Stimulated activated CD8-positive, alpha-beta memory T cell treated with anti-CD3 and anti-CD28 coated beads, Interleukin-12 subunit alpha, Interleukin-12 subunit beta, amount 100 ng/mL, for 24 hours (primary cell): ENCODE measurements around the gene NOL7.

ENCODE experiments used
- DNase-seq: peaks from one replicate; pipeline ENCODE4 v3.0.0-alpha.2; 2020; ENCODE audit errors: extremely low read depth

The NOL7 gene

DNA sequence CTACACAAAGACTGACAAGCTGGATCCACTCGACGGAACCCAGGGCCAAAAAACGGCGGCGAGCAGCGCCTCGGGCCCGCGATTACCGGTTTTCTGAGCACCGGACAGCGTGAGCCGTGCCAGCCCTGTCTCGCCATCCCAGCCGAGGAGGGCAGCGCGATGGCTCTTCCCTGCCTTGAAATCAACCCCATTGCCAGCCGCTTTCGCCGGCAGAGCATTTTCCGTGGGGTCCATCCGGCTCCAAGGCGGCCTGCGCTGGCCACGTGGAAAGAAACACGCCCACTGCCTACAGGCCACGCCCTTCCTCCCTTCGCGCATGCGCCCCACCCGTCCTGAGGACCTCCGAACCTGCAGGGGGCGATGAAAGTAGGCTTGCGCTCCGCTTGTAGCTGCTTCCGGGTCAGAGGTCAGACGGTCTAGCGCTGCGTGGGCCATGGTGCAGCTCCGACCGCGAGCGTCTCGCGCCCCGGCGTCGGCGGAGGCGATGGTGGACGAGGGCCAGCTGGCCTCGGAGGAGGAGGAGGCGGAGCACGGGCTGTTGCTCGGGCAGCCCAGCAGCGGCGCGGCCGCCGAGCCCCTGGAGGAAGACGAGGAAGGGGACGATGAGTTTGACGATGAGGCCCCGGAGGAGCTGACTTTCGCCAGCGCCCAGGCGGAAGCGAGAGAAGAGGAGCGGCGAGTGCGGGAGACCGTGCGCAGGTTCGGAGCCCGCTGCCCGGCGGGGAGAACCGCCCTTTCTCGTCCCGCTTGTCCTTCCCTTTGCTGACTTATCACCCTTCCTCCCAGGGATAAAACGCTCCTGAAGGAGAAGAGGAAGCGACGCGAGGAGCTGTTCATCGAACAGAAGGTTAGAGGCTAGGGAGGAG, at the start of gene NOL7:
TSS of gene NOL7 (plus strand) at position 410 of the 866 bp plus-strand sequence. CDS start at position 434, 24 bp downstream.
- DNase-seq, result peak; percentile 91

DNA sequence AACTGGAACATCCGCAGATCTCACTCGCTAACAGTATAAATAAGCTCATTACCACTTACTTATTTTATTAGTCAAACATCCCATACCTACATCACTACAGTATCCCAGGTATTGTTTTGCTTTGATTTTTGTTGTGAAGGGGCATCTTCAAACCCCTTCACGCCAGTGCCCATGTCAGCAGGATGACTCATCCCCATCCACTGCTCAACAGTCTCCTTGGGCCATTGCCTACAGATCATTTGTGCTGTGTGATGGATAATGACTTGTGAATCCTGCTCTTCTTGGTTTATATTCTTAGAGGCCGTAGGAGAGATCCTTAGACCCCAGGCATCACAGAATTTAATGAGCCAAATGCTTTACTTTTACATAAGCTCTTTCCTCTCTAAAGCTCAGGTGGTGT, 49.2 kb upstream of the NOL7 start:
- no peak for DNase-seq

DNA sequence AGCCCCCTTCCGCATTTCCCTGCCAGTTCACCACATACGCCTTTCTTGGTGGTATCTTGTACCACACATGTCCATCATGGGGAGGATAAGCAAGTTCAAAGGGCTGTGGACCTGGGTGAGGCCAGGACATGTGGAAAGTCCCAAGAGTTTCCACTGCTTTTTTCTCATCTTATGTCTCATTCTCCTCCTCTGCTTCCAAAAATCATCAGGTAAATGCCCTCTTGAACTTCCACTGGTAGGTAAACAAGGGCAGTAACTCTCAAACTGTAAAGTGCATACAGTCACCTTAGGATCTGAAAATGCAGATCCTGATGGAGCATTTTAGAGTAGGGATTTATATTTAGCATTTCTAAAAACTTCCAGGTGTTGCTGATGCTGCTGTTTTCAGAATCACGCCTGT, 48.6 kb upstream of the NOL7 start:
- no peak for DNase-seq

DNA sequence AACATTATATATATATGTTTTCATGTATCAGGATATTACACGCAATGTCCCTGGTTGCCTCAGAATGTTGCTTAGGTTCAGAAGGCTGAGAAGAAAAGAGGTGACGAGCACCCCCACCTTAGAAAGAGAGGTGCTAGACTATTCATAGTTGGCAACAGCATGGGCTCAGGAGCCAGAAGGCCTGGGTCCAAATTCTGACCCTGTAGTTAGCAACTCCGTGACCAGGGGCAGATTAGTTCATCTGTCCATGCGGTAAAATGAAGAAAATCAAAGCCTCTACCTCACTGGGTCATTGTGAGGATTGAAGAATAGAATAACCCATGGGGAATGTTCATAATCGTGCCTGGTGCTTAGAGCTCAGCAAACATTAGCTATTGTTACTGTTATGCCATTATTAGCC, 46.2 kb upstream of the NOL7 start:
- DNase-seq, result no peak

DNA sequence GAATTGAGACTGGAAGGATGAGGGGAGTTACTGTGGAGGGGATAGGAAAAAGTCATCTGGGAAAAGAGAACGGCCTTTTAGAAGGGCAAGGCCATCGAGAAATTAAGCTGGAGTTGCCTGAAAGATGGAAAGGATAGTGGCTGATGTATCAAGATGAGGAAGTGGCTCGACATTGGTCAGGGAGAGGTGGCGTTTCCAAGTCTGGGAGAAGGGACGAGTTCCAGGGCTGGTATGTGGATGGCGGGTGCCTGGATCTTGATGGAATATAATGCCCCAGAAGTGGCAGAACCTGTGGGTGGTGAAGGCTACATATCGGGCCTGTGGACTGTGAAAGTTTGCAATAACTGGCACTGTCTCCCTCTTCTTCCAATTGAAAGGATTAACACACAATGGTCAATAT, 42.9 kb upstream of the NOL7 start:
- no peak for DNase-seq

DNA sequence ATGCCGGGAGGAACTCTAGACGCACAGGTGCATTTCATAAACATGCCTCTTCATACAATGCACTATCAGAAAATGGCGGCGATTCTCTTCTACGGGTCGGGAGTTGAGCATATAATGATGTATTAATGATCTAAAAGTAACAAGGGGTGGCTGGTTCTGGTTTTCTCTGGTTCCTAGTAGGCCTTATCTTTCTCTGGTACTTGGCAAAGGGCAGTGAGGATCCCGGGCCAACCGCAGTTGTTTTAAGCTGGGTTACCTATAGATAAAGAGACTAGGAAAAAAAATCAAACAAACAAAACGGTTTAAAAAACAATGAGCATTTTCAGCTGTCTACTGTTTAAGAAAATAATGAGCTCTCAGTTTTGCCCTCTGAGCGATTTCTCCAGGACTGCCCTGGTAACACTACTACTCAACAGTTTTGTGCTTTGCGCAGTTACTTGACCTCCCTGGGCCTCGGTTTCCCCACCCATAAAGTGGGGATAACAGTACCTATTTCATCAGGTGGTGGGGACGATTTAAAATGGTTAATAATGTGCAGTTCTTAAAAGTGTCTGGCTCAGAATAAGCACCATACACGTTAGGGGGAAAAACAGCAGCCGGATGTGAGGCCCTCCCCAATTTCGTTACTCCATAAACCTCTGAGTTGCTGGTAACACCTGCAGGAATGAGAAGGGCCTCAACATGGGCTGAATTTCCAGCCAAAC, 42.0 kb upstream of the NOL7 start:
- DNase-seq, result no peak

DNA sequence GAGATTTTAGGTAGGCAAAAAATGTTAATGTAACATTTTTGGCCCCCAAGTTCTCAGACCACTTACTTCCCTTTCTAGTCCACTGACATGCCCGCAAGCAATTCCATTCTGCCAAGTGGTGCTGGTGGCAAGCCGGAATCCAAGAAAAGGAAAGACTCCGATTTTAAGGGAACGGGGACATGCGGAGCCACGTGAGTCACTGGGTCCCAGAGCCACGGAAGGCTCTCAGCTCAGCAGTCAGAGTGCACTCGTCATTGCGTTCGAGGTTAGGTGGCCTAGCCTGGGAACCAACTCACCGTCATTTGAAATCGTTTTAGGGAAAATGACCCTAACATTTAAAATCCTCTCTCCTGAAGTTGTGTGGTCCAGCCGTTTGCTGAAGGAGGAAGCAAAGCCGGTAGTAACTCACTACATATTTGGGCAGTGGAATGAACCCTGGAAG, 41.4 kb upstream of the NOL7 start:
- no peak for DNase-seq

DNA sequence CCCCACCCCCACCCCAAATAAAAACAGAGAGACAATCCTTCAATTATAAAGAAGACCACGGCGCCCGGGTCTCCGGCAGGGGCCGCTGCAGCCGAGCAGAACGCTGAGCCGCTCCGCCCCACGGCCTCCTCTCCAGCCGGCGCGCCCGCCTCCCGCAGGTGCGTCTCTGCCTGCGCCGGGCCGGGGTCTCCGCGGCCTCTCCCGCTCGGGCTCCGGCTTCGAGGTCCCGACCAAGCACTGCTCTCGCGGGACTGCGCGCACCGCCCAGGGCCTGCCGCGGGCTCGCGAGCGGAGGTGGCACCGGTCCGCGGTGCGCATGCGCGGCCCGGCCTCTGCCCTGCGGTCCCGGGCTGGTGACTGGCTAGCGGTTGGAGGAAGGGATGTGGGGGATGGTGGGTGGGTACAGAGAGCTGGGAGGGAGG, 41.0 kb upstream of the NOL7 start:
- DNase-seq, result peak; percentile 87

DNA sequence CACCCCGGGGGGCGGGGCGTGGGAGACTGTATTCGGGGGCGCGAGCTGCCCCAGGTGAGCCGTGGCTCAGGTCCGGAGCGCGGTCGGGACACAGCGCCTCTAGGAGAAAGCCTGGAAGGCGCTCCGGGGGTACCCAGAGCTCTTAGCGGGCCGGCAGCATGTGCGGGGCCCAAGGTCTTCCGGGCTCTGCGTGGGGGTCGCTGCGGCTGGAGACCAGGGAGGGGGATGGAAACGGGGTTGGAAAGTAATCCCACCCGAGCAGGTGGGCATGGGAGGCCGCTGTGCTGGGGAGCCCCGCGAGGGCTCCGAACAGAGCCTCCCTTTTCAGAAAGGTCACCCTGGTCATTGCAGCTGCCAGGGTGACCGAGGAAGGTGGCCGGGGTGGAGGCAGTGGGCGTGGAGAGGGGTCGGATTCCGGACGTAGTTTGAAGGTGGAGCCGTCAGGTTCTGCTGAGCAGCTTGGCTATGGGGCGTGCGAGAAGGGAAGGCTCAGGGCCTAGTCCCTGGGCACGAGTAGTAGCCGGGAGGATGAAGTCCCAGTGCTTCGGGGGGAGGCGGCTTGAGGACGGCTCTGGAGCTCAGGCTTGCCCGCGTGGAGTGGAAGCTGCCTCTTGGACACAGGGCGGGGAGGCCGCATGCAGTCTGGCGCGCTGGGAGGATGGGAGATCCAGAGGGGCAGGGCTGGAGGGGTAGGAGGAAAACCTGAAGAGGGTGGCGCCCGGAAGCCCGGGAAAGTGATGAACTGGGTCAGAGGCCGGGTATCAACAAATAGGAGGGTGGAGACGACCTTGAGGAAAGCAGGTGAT, 40.4 kb upstream of the NOL7 start, which contains the start of gene SIRT5:
TSS of gene SIRT5 (plus strand) at position 31 of the 806 bp plus-strand sequence. CDS start 9,510 bp downstream, outside the sequence.
- peak; percentile 38 for DNase-seq

DNA sequence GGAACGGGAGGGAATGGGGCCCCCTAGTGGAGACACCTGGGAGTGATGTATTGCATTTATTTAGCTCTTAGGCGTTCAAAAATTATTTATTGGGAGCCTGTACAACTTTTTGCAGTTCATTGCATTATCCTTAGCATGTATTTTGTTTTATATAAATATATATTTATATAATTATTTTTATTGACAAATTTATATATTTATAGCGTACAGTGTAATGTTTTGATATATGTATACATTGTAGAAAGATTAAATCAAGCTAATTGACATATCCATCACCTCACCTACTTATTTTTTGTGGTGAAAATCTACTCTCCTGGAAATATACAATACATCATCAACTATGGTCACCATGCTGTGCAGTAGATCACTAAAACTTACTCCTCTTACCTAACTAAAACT, 39.8 kb upstream of the NOL7 start:
- DNase-seq, result no peak

DNA sequence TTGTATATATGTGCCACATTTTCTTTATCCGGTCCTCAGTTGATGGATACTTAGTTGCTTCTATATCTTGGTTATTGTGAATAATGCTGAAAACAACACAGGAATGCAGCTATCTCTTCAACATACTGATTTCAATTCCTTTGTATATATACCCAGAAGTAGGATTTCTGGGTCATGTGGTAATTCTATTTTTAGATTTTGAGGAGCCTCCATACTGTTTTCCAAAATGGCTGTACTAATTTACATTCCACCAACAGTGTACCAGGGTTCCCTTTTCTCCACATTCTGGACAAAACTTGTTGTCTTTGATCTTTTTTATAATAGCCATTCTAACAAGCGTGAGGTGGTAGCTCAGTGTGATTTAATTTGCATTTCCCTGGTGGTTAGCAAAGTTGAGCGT, 39.1 kb upstream of the NOL7 start:
- DNase-seq, result no peak

DNA sequence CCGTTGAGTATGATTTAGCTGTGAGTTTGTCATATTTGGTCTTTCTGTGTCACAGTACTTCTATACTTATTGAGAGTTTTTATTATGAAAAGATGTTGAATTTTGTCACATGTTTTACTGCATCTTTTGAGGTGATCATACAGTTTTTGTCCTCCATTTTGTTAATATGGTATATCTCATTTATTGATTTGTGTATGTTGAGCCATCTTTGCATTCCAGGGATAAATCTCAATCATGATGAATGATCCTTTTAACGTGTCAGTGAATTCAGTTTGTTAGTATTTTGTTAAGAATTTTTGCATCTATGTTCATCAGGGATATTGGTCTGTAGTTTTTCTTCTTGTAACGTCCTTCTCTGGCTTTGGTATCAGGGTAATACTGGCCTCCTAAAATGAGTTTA, 37.2 kb upstream of the NOL7 start:
- no peak for DNase-seq

DNA sequence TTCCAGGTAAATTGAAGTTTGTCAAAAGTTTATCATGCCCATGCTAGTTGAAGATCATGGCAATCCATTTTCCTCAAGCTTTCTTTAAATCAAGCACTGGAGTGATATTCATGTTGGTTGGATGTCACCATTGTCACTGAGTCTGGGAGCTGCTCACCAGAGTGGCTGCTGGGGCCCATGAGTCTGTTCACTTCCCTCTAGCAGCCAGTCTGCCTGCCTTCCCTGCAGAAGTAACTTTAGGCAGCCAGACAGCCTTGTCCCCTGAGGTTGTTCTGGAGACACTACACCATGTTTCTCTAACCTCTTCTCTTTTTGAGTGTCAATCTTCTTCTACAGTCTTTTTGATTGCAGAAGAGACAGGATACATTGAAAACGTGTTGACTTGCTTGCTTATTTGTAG, 35.2 kb upstream of the NOL7 start:
- DNase-seq, result no peak

DNA sequence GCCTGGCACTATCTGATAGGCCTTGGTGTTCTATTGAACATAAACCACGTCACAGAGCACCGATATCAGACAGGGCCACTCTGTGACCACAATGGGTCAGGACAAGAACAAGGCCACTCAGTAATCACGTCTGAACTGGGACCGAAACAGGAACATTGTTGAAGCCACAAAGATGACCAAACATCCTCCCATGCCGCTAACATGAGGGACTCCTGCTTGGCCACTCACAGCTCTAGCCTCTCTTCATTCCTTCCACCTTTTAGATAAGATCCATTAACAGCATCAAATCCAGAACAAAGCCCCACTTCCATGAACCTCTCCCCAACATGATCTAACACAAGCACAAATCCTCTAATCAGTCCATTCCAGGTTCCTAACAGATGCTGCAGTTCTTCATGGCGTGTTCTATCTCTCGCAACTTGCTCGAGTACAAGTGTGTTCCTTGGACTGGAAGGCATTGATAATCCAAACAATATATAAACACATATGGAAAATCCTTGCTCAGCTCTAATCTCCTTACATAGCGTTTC, 33.4 kb upstream of the NOL7 start:
- DNase-seq, result no peak

DNA sequence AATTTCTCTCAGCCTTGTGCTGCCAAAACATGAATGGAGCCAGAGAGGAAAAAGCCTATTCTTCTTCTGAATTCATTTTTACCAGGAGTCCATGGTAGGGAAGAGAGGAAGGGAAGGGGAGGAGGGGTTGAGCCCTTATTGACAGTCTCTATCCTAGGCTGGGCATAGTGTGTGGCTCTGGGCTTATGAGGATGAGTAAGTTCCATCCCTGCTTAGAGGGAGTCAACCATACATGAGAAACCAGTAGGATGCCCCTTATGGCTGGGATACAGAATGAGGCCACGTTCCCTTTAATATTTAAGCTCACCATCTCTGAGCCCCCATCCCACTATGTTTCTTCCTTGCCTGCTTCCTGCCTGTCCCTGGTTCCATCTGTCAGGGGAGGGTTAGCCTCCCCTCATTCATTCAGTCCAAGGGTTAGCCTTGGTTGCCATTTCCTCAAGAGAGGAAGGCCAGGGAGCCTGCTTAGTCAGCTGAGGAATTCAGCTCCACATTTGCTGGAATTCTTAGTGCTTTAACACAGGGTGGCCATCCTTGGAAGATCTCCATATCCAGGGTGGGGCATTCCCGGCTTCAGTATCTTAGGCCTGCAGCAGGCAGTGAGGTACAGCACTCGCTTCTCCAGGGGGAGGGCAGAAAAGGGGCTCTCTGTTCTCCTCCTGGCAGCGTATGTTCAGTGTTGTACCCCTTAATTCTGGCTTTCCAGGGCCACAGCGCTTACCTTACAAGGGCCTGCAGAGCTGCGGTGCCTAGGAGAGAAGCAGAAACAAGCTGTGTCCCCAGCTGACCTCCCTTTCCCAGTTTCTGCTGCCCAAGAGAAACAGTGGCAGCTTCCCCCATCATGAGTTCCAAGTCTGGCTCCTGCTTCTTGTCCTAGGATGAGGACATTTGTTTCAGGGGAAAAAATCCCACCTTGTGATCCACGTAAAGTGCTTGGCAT, 28.3 kb upstream of the NOL7 start:
- DNase-seq, result no peak

DNA sequence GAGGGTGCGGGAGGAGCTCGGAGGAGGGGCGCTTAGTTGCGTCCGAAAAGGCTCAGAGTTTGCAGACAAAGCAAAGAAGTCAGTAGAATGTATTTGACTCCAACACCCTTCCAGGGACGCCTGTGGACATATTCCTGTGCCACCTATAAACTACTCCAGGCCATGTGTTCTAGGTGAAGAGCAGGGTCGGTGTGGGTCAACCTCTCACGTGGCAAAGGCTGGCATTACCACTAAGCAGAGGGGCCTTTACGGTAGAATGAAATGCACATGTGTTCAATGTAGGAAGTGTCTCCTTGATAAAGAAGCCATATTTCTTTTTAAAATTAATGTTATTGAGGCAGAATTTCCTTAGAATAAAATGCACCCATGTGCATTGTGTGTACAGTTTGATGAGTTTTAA, 25.3 kb upstream of the NOL7 start:
- DNase-seq, result no peak

DNA sequence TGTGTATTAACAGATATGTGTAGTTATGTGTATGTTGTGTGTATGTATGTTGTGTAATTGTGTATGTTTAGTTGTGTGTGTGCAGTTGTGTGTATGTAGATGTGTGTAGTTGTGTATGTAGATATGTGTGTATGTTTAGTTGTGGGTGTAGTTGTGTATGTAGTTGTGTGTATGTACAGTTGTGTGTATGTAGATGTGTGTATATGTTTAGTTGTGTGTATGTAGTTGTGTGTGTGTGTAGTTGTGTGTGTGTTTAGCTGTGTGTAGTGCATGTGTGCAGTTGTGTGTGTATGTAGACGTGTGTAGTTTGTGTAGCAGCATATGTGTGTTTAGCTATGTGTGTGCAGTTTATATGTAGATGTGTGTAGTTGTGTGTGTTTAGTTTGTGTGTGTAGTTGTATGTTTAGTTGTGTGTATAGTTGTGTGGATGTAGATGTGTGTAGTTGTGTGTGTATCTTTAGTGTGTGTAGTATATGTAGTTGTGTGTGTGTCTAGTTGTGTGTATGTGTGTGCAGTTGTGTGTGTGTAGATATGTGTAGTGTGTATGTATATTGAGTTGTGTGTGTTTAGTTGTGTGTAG, 24.5 kb upstream of the NOL7 start:
- no peak for DNase-seq

DNA sequence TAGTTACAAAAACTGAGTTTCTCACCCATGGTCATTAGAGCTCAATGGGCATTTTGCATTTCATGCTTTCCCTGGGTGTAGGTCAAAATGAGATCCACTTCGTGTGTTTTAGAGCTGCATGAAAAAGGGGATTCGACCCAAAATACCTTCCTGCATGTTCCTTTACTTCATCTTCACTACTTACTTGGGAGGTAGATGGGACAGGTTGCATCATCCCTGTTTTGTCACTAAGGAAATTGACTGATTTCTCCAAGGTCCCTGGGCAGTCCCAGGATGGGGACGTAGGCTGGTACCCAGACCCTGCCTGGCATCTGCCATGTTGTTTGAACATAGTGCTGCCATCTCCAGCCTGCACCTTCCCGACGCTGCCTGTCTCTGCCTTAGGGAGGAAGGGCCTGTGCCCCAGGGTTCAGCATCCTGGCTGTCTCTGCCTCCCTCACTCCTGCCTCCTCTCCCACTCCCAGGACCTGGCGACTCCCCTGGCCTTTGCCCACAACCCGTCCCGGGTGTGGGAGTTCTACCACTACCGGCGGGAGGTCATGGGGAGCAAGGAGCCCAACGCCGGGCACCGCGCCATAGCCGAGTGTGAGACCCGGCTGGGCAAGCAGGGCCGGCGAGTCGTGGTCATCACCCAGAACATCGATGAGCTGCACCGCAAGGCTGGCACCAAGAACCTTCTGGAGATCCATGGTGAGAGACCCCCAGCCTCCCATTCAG, 23.8 kb upstream of the NOL7 start:
- DNase-seq, result no peak

DNA sequence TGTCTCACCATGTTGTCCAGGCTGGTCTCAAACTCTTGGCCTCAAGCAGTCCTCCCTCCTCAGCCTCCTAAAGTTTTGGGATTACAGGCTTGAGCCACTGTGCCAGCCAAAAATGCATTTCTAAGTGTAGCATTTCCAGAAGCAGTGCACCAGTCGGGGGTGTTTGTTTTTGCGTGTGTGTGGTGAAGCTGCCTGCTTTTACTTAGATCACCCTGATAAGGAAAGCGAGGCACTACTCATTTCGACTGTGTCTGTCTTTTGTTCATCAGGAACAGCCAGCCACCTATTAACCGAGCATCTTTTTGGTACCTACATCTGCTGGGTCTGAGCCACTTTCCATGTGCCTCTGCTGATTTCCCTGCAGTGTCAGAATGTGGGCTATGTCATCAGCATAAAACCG, 22.0 kb upstream of the NOL7 start:
- DNase-seq, result no peak

DNA sequence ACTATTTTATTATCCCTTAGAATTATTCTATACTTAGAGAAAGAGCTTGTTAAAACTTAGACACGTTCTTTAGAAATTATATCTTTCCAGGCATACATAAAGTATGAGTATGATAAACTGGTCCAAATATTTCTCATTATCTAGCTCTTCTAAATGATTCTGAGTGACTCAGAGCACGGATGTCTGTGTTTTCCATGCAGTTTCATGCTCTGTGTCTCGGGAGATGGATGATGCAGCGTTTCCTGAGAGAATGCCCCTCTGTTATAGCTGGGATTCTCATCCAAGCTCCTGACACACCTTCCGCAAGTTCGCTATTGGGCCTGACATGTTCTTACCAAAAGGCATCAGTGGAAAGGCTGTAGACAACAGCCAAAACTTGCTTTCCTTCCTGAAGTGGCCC, 21.4 kb upstream of the NOL7 start:
- DNase-seq, result no peak
